Measurements from ENCODE around the gene CAV3.
"Not testable (repeated sequence)": the region's sequence is repeated elsewhere in the genome, so short reads cannot be mapped to it uniquely, and the experiment has no call there.

Gene CAV3

DNA sequence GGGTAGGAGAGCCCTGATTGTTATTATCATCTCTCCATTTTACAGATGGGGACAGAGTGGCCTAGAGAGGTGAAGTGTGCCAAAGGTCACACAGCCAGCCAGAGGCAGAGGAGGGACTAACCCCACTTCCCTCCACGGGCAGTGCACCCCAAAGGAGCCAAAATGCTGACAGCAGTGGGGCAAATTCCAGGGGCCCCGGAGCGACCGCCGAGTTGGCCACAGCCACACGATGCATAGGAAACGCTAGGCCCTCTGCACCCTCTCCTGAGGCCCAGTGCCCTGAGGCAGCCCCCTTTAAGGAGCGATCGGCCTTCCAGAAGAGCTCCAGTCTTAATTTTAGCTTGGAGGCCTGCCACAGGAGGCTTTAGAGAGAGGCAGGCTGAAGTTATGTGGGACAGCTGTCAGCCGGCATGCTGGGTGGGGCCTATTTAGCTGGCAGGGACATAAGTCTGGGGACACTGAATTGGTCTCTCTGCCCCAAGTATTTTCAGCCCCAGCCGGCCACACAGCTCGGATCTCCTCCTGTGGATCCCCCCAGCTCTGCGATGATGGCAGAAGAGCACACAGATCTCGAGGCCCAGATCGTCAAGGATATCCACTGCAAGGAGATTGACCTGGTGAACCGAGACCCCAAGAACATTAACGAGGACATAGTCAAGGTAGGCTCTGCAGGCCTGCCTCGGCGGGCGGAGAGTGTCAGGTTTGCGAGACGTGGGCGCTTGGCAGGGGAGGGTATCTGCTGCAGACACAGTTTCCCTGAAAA is at the start of gene CAV3:
Gene CAV3 (plus strand): TSS at position 471 of the 763 bp plus-strand sequence. CDS start 75 bp downstream, at position 546.
- DNase-seq: no peak

GRCh38 chr3:8684992-8685391 is 48.6 kb upstream of the CAV3 start:
- not testable (repeated sequence) for DNase-seq

- DNase-seq: not testable (repeated sequence)
These were observed 42.3 kb upstream of the CAV3 start for GRCh38 chr3:8691295-8691694.

DNA sequence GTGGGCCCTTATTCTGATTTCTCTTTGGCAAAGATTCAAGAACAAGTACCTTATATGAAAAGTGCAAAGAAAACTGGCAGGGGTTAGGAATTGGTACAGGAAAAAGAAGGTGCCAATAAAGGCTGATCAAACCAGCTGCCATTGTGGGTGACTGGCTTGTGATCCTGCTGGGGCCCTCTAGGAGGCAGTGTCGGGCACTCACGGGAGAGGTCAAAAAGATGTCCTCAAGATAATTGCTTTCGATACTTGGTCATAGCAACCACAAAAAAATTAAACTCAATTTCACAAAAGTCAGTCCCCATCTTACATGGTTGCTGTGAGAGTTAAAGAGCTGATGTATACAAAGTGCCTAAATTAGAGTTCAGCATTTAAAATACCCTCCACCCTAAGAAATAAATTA is 31.0 kb upstream of the CAV3 start:
- no peak for DNase-seq

GRCh38 chr3:8705575-8705974 is 28.0 kb upstream of the CAV3 start:
- DNase-seq: no peak

GRCh38 chr3:8709287-8709686 is 24.3 kb upstream of the CAV3 start:
- no peak for DNase-seq

DNA sequence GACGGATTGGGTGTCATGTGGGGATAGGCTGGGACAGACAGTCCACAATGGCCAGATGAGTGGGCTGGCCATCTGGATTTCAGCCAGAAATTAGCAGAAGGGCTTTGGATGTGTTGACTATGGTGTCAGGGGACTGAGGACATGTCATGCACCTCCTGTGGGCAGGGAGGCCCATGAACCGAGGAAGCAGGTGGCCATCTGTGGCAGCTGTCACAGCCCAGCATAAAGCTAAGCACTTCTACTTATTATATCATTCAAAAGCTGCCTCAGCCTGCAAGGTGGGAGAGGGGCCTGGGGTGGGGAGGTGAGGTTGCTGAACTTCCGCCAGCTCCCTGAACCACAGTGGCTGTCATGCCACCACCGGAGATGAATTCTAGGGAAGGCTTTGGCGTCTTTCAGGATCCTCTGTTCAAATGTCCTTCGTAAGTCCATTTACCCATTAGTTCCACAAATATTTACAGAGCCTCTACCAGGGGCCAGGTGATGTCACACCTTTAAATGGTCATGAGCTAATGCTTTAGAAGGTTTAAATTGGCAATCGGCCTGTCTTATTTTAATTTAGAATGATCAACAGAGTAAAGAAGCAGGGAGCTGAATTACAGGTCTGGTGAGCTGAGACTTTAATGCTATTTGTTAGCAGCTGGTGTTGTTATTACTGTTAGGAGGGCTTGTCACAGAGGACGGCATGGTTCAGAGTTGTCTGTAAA is 23.6 kb upstream of the CAV3 start:
- no peak for DNase-seq

- DNase-seq: peak; percentile 86
These were observed 21.3 kb upstream of the CAV3 start for GRCh38 chr3:8712045-8712907.

DNA sequence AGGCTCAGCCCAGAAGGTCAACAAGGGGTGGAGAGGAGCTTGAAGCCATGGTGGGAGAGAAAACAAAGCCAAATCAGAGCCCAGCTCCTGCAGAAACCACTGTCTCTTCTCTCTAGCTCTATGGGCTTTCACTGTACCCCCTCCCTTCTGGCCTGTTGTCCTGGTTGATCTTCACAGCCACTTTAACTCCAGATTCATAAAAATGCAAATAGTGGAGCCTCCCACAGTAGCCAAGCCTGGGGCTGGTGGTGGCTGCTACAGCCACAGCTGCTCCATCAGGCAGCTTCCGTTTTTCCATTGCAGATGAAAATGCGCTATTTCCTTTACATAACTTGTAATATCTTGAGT is 20.7 kb upstream of the CAV3 start:
- peak; percentile 49 for DNase-seq

- no peak for DNase-seq
These were observed 19.5 kb upstream of the CAV3 start for GRCh38 chr3:8713901-8714759.

DNA sequence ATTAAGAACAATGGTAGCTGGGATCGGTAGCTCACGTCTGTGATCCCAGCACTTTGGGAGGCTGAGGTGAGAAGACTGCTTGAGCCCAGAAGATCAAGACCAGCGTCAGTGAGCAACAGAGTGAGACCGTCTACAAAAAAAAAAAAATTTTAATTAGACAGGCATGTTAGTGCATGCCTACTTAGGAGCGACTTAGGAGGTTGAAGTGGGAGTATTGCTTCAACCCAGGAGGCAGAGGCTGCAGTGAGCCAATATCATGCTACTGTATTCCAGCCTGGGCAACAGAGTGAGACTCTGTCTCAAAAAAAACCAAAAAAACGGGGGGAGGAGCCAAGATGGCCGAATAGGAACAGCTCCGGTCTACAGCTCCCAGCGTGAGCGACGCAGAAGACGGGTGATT is 17.8 kb upstream of the CAV3 start:
- DNase-seq: not testable (repeated sequence)

DNA sequence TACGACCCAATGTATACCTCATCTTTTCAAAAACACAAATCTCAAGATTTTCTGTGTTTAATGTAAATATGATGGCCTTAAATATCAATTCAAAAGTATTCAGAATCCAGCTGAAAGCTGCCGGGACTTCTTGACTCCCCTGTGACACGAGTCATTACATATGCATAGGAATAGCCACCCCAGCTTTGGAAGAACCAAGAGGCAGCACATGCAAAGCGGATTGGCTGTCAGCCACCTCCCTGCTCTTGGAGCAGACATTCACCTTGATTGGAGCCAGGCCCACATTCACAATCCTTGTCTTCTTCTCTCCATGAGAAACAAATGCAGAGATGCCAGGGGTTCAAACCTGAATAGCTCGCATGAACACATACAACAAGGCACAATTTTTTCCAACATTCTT is 10.8 kb upstream of the CAV3 start:
- DNase-seq: no peak

DNA sequence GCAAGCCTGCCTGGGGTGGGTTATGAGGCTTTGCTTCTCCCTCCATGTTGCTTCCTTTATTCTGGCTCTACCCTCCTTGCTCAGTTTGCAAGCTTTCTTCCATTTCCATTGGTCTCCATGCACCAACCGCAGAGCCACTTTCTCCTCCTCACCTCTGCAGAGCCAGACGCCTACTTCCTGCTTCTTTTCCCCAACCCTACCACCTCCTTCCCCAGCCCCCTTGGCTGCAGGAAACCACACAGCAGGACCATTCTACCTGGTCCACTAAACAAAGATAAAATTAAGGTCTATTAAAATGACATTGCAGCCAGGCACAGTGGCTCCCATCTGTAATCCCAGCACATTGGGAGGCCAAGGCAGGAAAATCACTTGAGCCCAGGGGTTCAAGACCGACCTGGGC is 10.0 kb upstream of the CAV3 start:
- DNase-seq: no peak

DNA sequence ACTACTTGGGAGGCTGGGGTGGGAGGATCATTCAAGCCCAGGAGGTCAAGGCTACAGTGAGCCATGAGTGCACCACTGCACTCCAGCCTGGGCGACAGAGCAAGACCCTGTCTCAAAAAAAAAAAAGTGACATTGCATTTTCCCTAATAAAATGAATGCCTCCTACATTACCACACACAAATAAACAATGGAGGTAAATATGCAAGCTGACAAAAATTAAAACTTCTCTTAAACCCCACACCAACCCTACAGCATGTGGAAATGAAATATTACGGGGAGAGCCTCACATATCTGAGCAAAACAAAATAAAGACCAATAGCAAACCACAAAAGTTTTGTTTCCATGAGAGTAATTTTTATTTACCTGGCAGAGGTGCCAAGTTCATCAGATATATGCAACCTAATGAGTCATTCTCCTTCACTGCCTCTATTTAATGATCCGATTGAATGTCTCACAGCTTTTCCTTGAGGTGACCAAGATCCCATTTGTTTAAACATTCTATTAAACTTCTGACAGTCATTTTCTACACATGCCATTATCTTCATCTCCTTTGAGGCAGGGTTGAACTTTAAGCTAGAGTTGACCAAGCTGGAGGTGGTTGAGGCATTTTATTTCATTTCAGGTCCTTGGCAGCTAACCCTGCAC is 9.4 kb upstream of the CAV3 start:
- no peak for DNase-seq

- DNase-seq: no peak
These were observed 5.7 kb upstream of the CAV3 start for GRCh38 chr3:8727605-8728512.

DNA sequence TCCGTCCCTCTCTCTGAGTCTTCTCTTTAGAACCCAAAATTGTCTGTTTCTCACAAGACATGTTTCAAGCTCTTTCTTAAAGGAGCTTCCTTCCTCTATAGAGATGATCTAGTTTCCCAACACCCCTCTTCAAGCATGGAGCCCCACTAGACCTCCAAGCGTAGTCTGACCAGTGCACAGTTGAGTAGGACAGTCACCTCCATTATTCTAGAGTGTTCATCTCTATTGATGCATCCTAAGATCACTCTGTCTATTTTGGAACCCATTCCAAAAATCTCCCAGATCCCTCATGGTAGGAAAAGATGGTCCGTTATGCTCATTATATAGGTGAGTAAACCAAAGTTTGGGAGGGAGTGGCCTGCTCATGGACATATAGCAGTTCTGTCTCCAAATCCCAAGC is 4.1 kb upstream of the CAV3 start:
- DNase-seq: no peak

- DNase-seq: no peak
These were observed 2.9 kb upstream of the CAV3 start for GRCh38 chr3:8730656-8731055.

DNA sequence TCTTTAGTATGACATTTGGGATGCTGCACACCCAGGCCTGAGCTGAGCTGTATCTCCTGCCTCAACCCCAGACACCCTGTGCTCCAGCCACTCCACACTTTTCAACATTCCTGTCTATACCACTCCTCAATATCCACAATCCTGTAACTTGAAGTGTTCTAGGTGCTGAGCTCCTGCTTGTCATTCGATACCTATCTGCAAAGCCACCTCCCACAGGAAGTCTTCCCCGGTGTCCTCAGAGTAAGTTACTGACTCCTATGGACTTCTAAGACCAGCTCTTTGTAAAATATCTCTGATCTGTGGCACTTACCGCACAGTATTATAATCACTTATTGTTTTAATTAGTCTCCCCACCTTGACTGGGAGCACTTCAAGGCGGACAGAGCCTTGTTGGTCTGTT is 1.2 kb upstream of the CAV3 start:
- no peak for DNase-seq

DNA sequence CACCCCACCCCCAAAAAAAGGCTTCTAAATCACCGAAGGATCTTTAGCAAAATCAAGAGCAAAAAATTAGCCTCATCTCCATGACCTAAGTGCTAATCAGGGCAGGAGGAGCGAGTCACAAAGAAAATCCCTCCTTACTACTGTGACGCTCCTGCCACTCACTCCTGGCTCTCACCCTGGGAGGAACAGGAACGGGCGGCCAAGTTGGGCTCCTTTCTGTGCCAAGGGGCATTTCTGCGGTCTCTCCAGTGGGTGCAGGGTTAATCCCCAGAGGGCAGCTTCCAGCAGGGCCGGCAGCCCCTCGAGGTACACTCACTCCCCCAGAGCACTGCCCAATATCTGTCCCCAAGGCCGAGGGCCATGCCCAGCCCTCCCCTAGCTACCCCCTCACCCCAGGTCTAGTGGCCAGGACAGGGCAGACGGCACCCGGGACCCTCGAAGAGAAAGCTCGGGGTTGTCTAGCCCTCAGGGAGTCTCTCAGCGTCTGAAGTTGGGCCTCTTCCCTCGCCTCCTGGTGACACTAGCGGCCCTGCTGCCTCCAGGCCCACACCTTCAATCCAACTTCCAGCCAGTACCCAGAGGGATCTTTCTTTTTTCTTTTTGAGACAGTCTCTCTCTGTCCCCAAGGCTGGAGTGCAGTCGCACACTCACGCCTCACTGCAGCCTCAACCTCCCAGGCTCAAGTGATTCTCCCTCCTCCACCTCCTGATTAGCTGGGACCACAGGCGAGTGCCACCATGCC is 706 bp downstream of the CAV3 start:
- no peak for DNase-seq

DNA sequence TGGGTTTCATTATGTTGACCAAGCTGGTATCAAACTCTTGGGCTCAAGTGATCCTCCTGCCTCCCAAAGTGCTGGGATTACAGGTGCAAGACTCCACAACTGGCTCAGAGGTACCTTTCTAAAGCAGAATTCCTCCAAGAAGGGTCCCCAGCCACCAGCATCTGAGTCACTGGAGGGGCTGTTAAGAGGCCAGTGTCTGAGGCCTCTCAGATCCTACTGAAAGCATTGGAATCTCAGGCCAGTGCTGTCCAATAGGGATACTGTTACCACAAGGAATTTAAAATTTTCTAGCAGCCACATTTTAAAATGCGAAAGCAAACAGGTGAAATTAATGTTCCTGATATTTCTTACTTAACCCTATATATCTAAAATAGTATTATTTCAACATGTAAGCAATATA is 1.3 kb downstream of the CAV3 start:
- DNase-seq: no peak
